CD14-positive monocyte (primary cell): ENCODE measurements around the gene TNKS1BP1. TPM values are rescaled to one million over a fixed set of nuclear protein-coding genes. Genes with fewer than 3 reads are reported as not detected.
"Not testable (repeated sequence)": the region's sequence is repeated elsewhere in the genome, so short reads cannot be mapped to it uniquely, and the experiment has no call there.

Experiments used
- DNase-seq, 3 donors: peaks; one replicate each; pipeline ENCODE4 v3.0.0-alpha.2; 2011 to 2022
- H2AFZ ChIP-seq: 2 replicates; pipeline ENCODE4 v1.6.0; 2012; ENCODE audit warnings: mild to moderate bottlenecking, low read depth, low read length, inconsistent platforms; ENCODE audit not compliant: insufficient read depth, poor library complexity, severe bottlenecking
- H3K27ac ChIP-seq, 2 donors: 1 replicate in 1 of 2; 2 replicates in 1 of 2; pipeline ENCODE4 v1.5.1; 2012 to 2013; ENCODE audit warnings: low read length in 2 of 2, control low read depth in 1 of 2, inconsistent platforms in 1 of 2, low read depth in 1 of 2, mild to moderate bottlenecking in 1 of 2
- H3K27me3 ChIP-seq, 2 donors: one replicate each; pipeline versions ENCODE4 v1.6.0 to v1.6.1; 2011 to 2013; ENCODE audit warnings: low read length in 2 of 2; ENCODE audit not compliant: control insufficient read depth in 2 of 2, insufficient read depth in 2 of 2
- H3K36me3 ChIP-seq, 2 donors: replicated peaks in 1 of 2; 1 replicate in 1 of 2; 2 replicates in 1 of 2; pipeline versions ENCODE4 v1.5.1 to v1.6.1; 2012 to 2013; ENCODE audit warnings: low read length in 2 of 2, control low read depth in 1 of 2, inconsistent platforms in 1 of 2, mild to moderate bottlenecking in 1 of 2; ENCODE audit not compliant: insufficient read depth in 2 of 2, control insufficient read depth in 1 of 2
- H3K4me1 ChIP-seq, 2 donors: 1 replicate in 1 of 2; 2 replicates in 1 of 2; pipeline versions ENCODE4 v1.5.1 to v1.6.1; 2012 to 2013; ENCODE audit warnings: low read length in 2 of 2, control low read depth in 1 of 2, inconsistent platforms in 1 of 2, mild to moderate bottlenecking in 1 of 2, moderate library complexity in 1 of 2; ENCODE audit not compliant: insufficient read depth in 2 of 2, control insufficient read depth in 1 of 2
- H3K4me2 ChIP-seq: replicated peaks from 2 replicates; pipeline ENCODE3; 2012; ENCODE audit warnings: low read length, moderate library complexity, mild to moderate bottlenecking; ENCODE audit not compliant: poor library complexity, severe bottlenecking; ENCODE audit errors: extremely low read depth
- H3K4me3 ChIP-seq, 3 experiments: fragments of 200-600 bp in 1 of 3; sonication (generic) in 1 of 3; replicated peaks in 1 of 3; 1 replicate in 2 of 3; 2 replicates in 1 of 3; pipeline ENCODE4 v1.5.1; 2011 to 2013; ENCODE audit warnings: low read length in 3 of 3, mild to moderate bottlenecking in 3 of 3, control low read depth in 2 of 3, low read depth in 2 of 3, inconsistent platforms in 1 of 3, moderate library complexity in 1 of 3
- H3K79me2 ChIP-seq: 2 replicates; pipeline ENCODE4 v1.6.0; 2012; ENCODE audit warnings: mild to moderate bottlenecking, control low read depth, inconsistent platforms, low read length, moderate library complexity; ENCODE audit not compliant: insufficient read depth
- H3K9ac ChIP-seq: 2 replicates; pipeline ENCODE4 v1.6.0; 2017; ENCODE audit warnings: low read length, mild to moderate bottlenecking; ENCODE audit not compliant: insufficient read depth, poor library complexity, severe bottlenecking
- H3K9me3 ChIP-seq, 2 donors: replicated peaks in 1 of 2; 1 replicate in 1 of 2; 2 replicates in 1 of 2; pipeline versions ENCODE4 v1.5.1 to v1.6.1; 2012 to 2013; ENCODE audit warnings: low read length in 2 of 2, control low read depth in 1 of 2; ENCODE audit not compliant: control insufficient read depth in 1 of 2, insufficient read depth in 1 of 2
- H4K20me1 ChIP-seq: 2 replicates; pipeline ENCODE4 v1.6.0; 2012; ENCODE audit warnings: mild to moderate bottlenecking, low read length, control low read depth, moderate library complexity; ENCODE audit not compliant: insufficient read depth
- H3K27ac Mint-ChIP-seq, 7 donors: one replicate each; pipeline ENCODE4 v1.8.0; 2020; ENCODE audit warnings: mild to moderate bottlenecking in 7 of 7, mixed read lengths in 7 of 7, moderate library complexity in 6 of 7, inconsistent platforms in 2 of 7
- H3K27me3 Mint-ChIP-seq, 3 donors: one replicate each; pipeline ENCODE4 v1.8.0; 2021 to 2022; ENCODE audit warnings: low read depth in 3 of 3, mild to moderate bottlenecking in 3 of 3, mixed read lengths in 3 of 3, moderate library complexity in 3 of 3, inconsistent platforms in 1 of 3
- H3K36me3 Mint-ChIP-seq, 2 donors: one replicate each; pipeline ENCODE4 v1.8.0; 2020; ENCODE audit warnings: mixed read lengths in 2 of 2, inconsistent platforms in 1 of 2, mild to moderate bottlenecking in 1 of 2
- H3K4me1 Mint-ChIP-seq: one replicate; pipeline ENCODE4 v1.8.0; 2020; ENCODE audit warnings: mild to moderate bottlenecking, mixed read lengths
- H3K4me3 Mint-ChIP-seq, 2 donors: one replicate each; pipeline ENCODE4 v1.8.0; 2020; ENCODE audit warnings: mild to moderate bottlenecking in 2 of 2, mixed read lengths in 2 of 2, moderate library complexity in 1 of 2
- H3K9me3 Mint-ChIP-seq, 7 donors: one replicate each; pipeline ENCODE4 v1.8.0; 2020 to 2022; ENCODE audit warnings: mixed read lengths in 7 of 7, mild to moderate bottlenecking in 6 of 7, moderate library complexity in 6 of 7, inconsistent platforms in 2 of 7
- CTCF ChIP-seq: fragments of 200-600 bp; IDR thresholded peaks from one replicate; pipeline ENCODE4 v1.8.0; 2022; ENCODE audit warnings: antibody characterized with exemption, mild to moderate bottlenecking
- WGBS: methylation state at CpG from one replicate; pipeline ENCODE4 v1.1.5; 2013; ENCODE audit warnings: missing lambda C conversion rate; ENCODE audit not compliant: insufficient coverage; 5-methylcytosine and 5-hydroxymethylcytosine counted together
- intact Hi-C, 2 donors: fragments of 100-400 bp; cut with micrococcal nuclease; formaldehyde crosslinking; loops; one replicate each; pipeline versions ENCODE4 v1.15.0 to v1.15.1; 2023
- polyA plus RNA-seq, 3 donors: library from polyadenylated mRNA; depleted of rRNA in 1 of 3; unstranded in 2 of 3; stranded (reverse) in 1 of 3; fragments of 300-500 nt in 2 of 3; fragments of >200 nt in 1 of 3; fragmentation: Illumina TruSeq in 2 of 3; gene quantifications; 1 replicate in 2 of 3; 2 replicates in 1 of 3; pipeline ENCODE4 v1.2.3, GENCODE V29; 2012 to 2021

The TNKS1BP1 gene
- polyA plus RNA-seq, 3 donors, result 0.29 to 1.2 (median 0.50) TPM

GRCh38 chr11:57297221-57297620 lies 27.5 kb downstream of the TNKS1BP1 start:
- Mint-ChIP-seq H3K4me1 (no peaks in the 10 kb centered on the region), H3K36me3 (peaks cover 4 to 6% of the 10 kb centered on the region in 2 donors), H3K4me3 (no peak overlapping the region), H3K27me3 (no peaks in the 10 kb centered on the region), H3K27ac (no peak overlapping the region), H3K9me3 (peaks cover 7 to 20% (median 12%) of the 10 kb centered on the region in 7 donors)
- no peaks in the 10 kb centered on the region for H4K20me1 ChIP-seq
- no peak overlapping the region for H3K9ac ChIP-seq
- H3K4me3 ChIP-seq, result no peak overlapping the region
- no peak overlapping the region for H2AFZ ChIP-seq
- intact Hi-C loops, result no loop called here
- 100% methylated on average over 1 of the region's 2 CpGs for WGBS
- no peak overlapping the region for H3K4me2 ChIP-seq
- no peaks in the 10 kb centered on the region for H3K27me3 ChIP-seq
- H3K4me1 ChIP-seq, result no peaks in the 10 kb centered on the region
- H3K36me3 ChIP-seq, result no peaks in the 10 kb centered on the region
- H3K79me2 ChIP-seq, result no peaks in the 10 kb centered on the region
- no peak overlapping the region for H3K27ac ChIP-seq
- no peak for TF ChIP-seq CTCF
- H3K9me3 ChIP-seq, result peaks cover 8 to 27% of the 10 kb centered on the region in 2 donors
- no peak for DNase-seq

DNA sequence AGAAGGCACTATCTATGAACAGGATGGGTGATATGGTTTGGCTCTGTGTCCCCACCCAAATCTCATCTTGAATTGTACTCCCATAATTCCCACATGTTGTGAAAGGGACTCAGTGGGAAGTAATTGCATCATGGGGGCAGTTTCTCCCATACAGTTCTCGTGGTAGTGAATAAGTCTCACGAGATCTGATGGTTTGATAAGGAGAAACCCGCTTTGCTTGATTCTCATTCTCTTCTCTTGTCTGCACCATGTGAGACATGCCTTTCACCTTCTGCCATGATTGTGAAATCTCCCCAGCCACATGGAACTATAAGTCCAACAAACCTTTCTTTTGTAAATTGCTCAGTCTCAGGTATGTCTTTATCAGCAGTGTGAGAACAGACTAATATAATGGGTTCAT lies 28.5 kb downstream of the TNKS1BP1 start:
- H3K79me2 ChIP-seq, H3K27me3 ChIP-seq, H3K4me3 Mint-ChIP-seq, intact Hi-C loops, DNase-seq, H3K4me1 Mint-ChIP-seq, H2AFZ ChIP-seq, H3K27ac Mint-ChIP-seq, H3K36me3 Mint-ChIP-seq, H3K27ac ChIP-seq, H3K4me3 ChIP-seq, H3K4me1 ChIP-seq, H3K36me3 ChIP-seq, H3K27me3 Mint-ChIP-seq, H3K4me2 ChIP-seq, H4K20me1 ChIP-seq, H3K9ac ChIP-seq: not testable (repeated sequence)
- peaks cover 7 to 20% (median 12%) of the 10 kb centered on the region in 7 donors for H3K9me3 Mint-ChIP-seq
- WGBS, result no CpG with 5 or more reads among the region's 3 CpGs
- peaks cover 8 to 27% of the 10 kb centered on the region in 2 donors for H3K9me3 ChIP-seq
